ENCODE results near the gene PRKCQ.

DNA sequence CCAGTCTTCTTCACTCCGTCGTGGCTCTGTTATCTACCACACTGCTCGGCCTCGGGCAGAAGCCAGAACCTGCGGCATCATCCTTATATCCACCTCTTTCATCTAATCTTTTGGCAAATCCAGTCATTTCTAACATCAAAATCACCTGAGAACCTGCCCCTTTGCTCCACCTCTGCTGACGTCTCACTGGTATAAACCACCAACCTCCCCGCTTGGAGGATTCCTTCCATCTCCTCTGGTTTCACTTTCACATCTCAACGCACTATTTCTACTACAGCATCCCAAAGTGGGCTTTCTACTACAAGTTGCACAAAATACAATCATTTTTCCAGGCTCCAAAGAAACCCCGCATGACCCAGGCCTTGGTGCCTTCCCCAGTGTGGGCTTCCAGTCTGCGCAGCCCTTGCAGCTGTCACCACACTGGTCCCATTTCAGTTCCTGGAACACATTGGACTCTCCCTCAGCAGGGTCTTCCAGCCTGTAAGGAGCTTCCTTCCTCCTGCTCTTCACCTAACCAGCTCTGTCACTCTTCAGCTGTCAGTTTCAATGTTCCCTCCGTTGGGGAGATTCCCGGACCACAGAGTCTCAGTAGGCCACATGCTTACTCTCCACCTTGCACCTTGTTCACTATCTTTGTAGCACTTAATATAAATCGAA is 85.0 kb downstream of the PRKCQ start:
- TF ChIP-seq CTCF (IDR thresholded peaks at IDR 0.05; ENCODE audit: control extremely low read depth in 1 of 3, insufficient read depth in 1 of 3, low read depth in 1 of 3, low read length in 3 of 3) (no peak), MAX (IDR thresholded peaks at IDR 0.05) (no peak), POLR2A (IDR thresholded peaks at IDR 0.05; ENCODE audit: control extremely low read depth in 1 of 2, low read depth in 2 of 2, low read length in 2 of 2) (no peak), CBX8 (IDR thresholded peaks at IDR 0.05; ENCODE audit: borderline replicate concordance, low read depth, low read length) (no peak), HDAC6 (IDR thresholded peaks at IDR 0.05; ENCODE audit: low read depth, low read length) (no peak), SP1 (IDR thresholded peaks at IDR 0.05; ENCODE audit: low read depth, low read length) (no peak), POLR2AphosphoS5 (IDR thresholded peaks at IDR 0.05; ENCODE audit: low read depth, low read length) (no peak), ZNF274 (IDR thresholded peaks at IDR 0.05; ENCODE audit: borderline replicate concordance, extremely low read depth, low read length) (no peak), JUN (IDR thresholded peaks at IDR 0.05; ENCODE audit: low read depth, low read length) (no peak), NANOG (IDR thresholded peaks at IDR 0.05; ENCODE audit: insufficient read depth, low read depth, low read length, poor library complexity, severe bottlenecking) (no peak), EP300 (IDR thresholded peaks at IDR 0.05; ENCODE audit: borderline replicate concordance in 1 of 2, low read depth in 2 of 2, low read length in 2 of 2) (no peak), GABPA (IDR thresholded peaks at IDR 0.05; ENCODE audit: borderline replicate concordance, insufficient read depth, low read length) (no peak)
